GM13977 (cell line): ENCODE data around the gene DUSP8.

Experiments used
- DNase-seq: peaks from one replicate; pipeline ENCODE4 v3.0.0; 2012; ENCODE audit warnings: low spot score
- CTCF ChIP-seq: IDR thresholded peaks from 2 replicates; pipeline ENCODE4 v1.5.1; 2012; ENCODE audit warnings: mild to moderate bottlenecking, control low read depth; ENCODE audit not compliant: insufficient read depth; ENCODE audit errors: extremely low read depth, missing control alignments
- in situ Hi-C: fragments of 300-500 bp; cut with MboI; formaldehyde crosslinking; loops from one replicate; pipeline ENCODE4 v1.12.0; 2022; ENCODE audit warnings: low sequenced_read_pairs, low pct_unique_long_range_greater_than_20kb, mixed read lengths, inconsistent platforms; ENCODE audit not compliant: unreplicated experiment

DUSP8 gene

GRCh38 chr11:1506981-1507380, 65.1 kb downstream of the DUSP8 start:
- TF ChIP-seq CTCF: no peak
- in situ Hi-C loops: no loop called here
- no peak for DNase-seq

GRCh38 chr11:1505480-1505879, 66.6 kb downstream of the DUSP8 start:
- no peak for TF ChIP-seq CTCF
- in situ Hi-C loops: no loop called here
- DNase-seq: no peak

GRCh38 chr11:1504581-1505290, 67.3 kb downstream of the DUSP8 start:
- no peak for TF ChIP-seq CTCF
- in situ Hi-C loops: no loop called here
- DNase-seq: no peak

- TF ChIP-seq CTCF: no peak
- in situ Hi-C loops: no loop called here
- DNase-seq: no peak
Observed at GRCh38 chr11:1504138-1504537, 67.9 kb downstream of the DUSP8 start.
